ENCODE measurements around the gene PARD6G.

GRCh38 chr18:80232030-80232429, 15.3 kb downstream of the PARD6G start:
- TF ChIP-seq CTCF (IDR thresholded peaks at IDR 0.05) (no peak), POLR2AphosphoS5 (IDR thresholded peaks at IDR 0.05) (no peak)
